Mesenchymal stem cell (in vitro differentiated cells and primary cell): Measurements from ENCODE around the gene STX16.

Experiments used
- DNase-seq: peaks from one replicate; pipeline ENCODE4 v3.0.0-alpha.2; 2013
- H2AFZ ChIP-seq: one replicate; pipeline ENCODE4 v1.6.1; 2013; ENCODE audit warnings: low read depth, mild to moderate bottlenecking, control low read depth, inconsistent platforms, low read length, moderate library complexity
- H2AK5ac ChIP-seq: 2 replicates; pipeline ENCODE4 v1.6.1; 2013; ENCODE audit warnings: low read length, moderate library complexity, mild to moderate bottlenecking, inconsistent platforms; ENCODE audit not compliant: severe bottlenecking
- H2BK120ac ChIP-seq: one replicate; pipeline ENCODE4 v1.6.1; 2013; ENCODE audit warnings: low read depth, mild to moderate bottlenecking, inconsistent platforms, low read length, moderate library complexity
- H2BK12ac ChIP-seq, 2 experiments: one replicate each; pipeline ENCODE4 v1.6.1; 2013; ENCODE audit warnings: inconsistent platforms in 2 of 2, low read length in 2 of 2, mild to moderate bottlenecking in 2 of 2, moderate library complexity in 2 of 2, control low read depth in 1 of 2
- H2BK15ac ChIP-seq: one replicate; pipeline ENCODE4 v1.6.1; 2013; ENCODE audit warnings: mild to moderate bottlenecking, low read depth, inconsistent platforms; ENCODE audit not compliant: poor library complexity, severe bottlenecking
- H2BK5ac ChIP-seq: 2 replicates; pipeline ENCODE4 v1.6.1; 2013; ENCODE audit warnings: low read depth, mild to moderate bottlenecking, low read length, control low read depth, inconsistent platforms; ENCODE audit not compliant: poor library complexity, severe bottlenecking
- H3K14ac ChIP-seq, 2 experiments: one replicate each; pipeline ENCODE4 v1.6.1; 2013; ENCODE audit warnings: inconsistent platforms in 2 of 2, low read length in 2 of 2, control low read depth in 1 of 2, mild to moderate bottlenecking in 1 of 2, moderate library complexity in 1 of 2
- H3K18ac ChIP-seq, 2 experiments: one replicate each; pipeline ENCODE4 v1.6.1; 2013; ENCODE audit warnings: inconsistent platforms in 2 of 2, low read length in 2 of 2, control low read depth in 1 of 2, low read depth in 1 of 2, mild to moderate bottlenecking in 1 of 2
- H3K23ac ChIP-seq, 2 experiments: one replicate each; pipeline ENCODE4 v1.6.1; 2013; ENCODE audit warnings: inconsistent platforms in 2 of 2, low read length in 2 of 2, mild to moderate bottlenecking in 2 of 2, moderate library complexity in 2 of 2, control low read depth in 1 of 2
- H3K27ac ChIP-seq: 2 replicates; pipeline ENCODE4 v1.5.1; 2013; ENCODE audit warnings: mild to moderate bottlenecking, moderate library complexity, low read length, control low read depth, inconsistent platforms; ENCODE audit not compliant: poor library complexity, severe bottlenecking
- H3K27me3 ChIP-seq, 2 experiments: 2 replicates each; pipeline versions ENCODE4 v1.6.1 to v1.7.0; 2013; ENCODE audit warnings: low read length in 2 of 2, mild to moderate bottlenecking in 2 of 2, moderate library complexity in 2 of 2, control low read depth in 1 of 2, inconsistent platforms in 1 of 2; ENCODE audit not compliant: control insufficient read depth in 1 of 2, insufficient read depth in 1 of 2
- H3K36me3 ChIP-seq, 2 experiments: 2 replicates each; pipeline versions ENCODE4 v1.6.1 to v1.7.0; 2013; ENCODE audit warnings: low read length in 2 of 2, control low read depth in 1 of 2, inconsistent platforms in 1 of 2, low read depth in 1 of 2, mild to moderate bottlenecking in 1 of 2; ENCODE audit not compliant: insufficient read depth in 2 of 2, control insufficient read depth in 1 of 2
- H3K4ac ChIP-seq, 2 experiments: one replicate each; pipeline ENCODE4 v1.6.1; 2013; ENCODE audit warnings: inconsistent platforms in 2 of 2, low read length in 2 of 2, mild to moderate bottlenecking in 2 of 2, moderate library complexity in 2 of 2, control low read depth in 1 of 2, low read depth in 1 of 2
- H3K4me1 ChIP-seq: 2 replicates; pipeline ENCODE4 v1.6.1; 2013; ENCODE audit warnings: low read depth, low read length, control low read depth; ENCODE audit not compliant: control insufficient read depth, insufficient read depth
- H3K4me2 ChIP-seq: 2 replicates; pipeline ENCODE4 v1.6.1; 2013; ENCODE audit warnings: low read length, mild to moderate bottlenecking, inconsistent platforms; ENCODE audit not compliant: poor library complexity, severe bottlenecking
- H3K4me3 ChIP-seq, 2 experiments: 2 replicates each; pipeline versions ENCODE4 v1.5.1 to v1.7.0; 2013; ENCODE audit warnings: low read length in 2 of 2, mild to moderate bottlenecking in 2 of 2, control low read depth in 1 of 2, low read depth in 1 of 2; ENCODE audit not compliant: insufficient read depth in 1 of 2
- H3K79me1 ChIP-seq: replicated peaks from 2 replicates; pipeline ENCODE4 v1.6.1; 2013; ENCODE audit warnings: mild to moderate bottlenecking, control low read depth, low read length, inconsistent platforms; ENCODE audit not compliant: poor library complexity, severe bottlenecking
- H3K9ac ChIP-seq: 2 replicates; pipeline ENCODE4 v1.7.0; 2013; ENCODE audit warnings: mild to moderate bottlenecking, low read length, moderate library complexity
- H3K9me3 ChIP-seq: 2 replicates; pipeline ENCODE4 v1.7.0; 2013; ENCODE audit warnings: mild to moderate bottlenecking, low read length; ENCODE audit not compliant: control insufficient read depth
- H4K8ac ChIP-seq: one replicate; pipeline ENCODE4 v1.6.1; 2013; ENCODE audit warnings: inconsistent platforms, mild to moderate bottlenecking, low read length, moderate library complexity
- H4K91ac ChIP-seq: one replicate; pipeline ENCODE4 v1.6.1; 2013; ENCODE audit warnings: mild to moderate bottlenecking, low read length, inconsistent platforms
- WGBS: methylation state at CpG from one replicate; pipeline ENCODE4 v1.1.7; 2013; ENCODE audit warnings: mixed read lengths; 5-methylcytosine and 5-hydroxymethylcytosine counted together

STX16 gene

GRCh38 chr20:58670659-58671058, 19.6 kb downstream of the STX16 start:
- H2AFZ ChIP-seq = no peak overlapping the region
- H3K4ac ChIP-seq = no peak overlapping the region
- H2BK12ac ChIP-seq = no peak overlapping the region
- 95% methylated on average over 4 of the region's 4 CpGs for WGBS
- H2BK120ac ChIP-seq = no peak overlapping the region
- H3K4me1 ChIP-seq = peaks cover 12% of the 10 kb centered on the region
- no peak overlapping the region for H3K9ac ChIP-seq
- H3K27ac ChIP-seq = no peak overlapping the region
- no peak overlapping the region for H3K18ac ChIP-seq
- no peak overlapping the region for H3K4me2 ChIP-seq
- no peak for DNase-seq
- no peaks in the 10 kb centered on the region for H3K9me3 ChIP-seq
- no peaks in the 10 kb centered on the region for H3K27me3 ChIP-seq
- no peak overlapping the region for H3K14ac ChIP-seq
- no peak overlapping the region for H4K8ac ChIP-seq
- no peak overlapping the region for H2BK5ac ChIP-seq
- H3K4me3 ChIP-seq = no peak overlapping the region
- peaks cover 28% of the 10 kb centered on the region for H3K79me1 ChIP-seq
- H2AK5ac ChIP-seq = no peak overlapping the region
- H4K91ac ChIP-seq = no peak overlapping the region
- H2BK15ac ChIP-seq = no peak overlapping the region
- no peak overlapping the region for H3K23ac ChIP-seq
- H3K36me3 ChIP-seq = peaks cover 30 to 83% of the 10 kb centered on the region in 2 experiments

- DNase-seq = no peak
- Histone ChIP-seq H3K4ac (no peak overlapping the region), H2AFZ (no peak overlapping the region), H2BK5ac (no peak overlapping the region), H3K23ac (no peak overlapping the region), H2BK15ac (no peak overlapping the region), H2BK12ac (no peak overlapping the region), H3K18ac (no peak overlapping the region), H4K91ac (no peak overlapping the region), H3K4me1 (peaks cover 6% of the 10 kb centered on the region), H3K9ac (no peak overlapping the region), H3K4me2 (no peak overlapping the region), H3K36me3 (peaks cover 30 to 89% of the 10 kb centered on the region in 2 experiments), H4K8ac (no peak overlapping the region), H3K27me3 (no peaks in the 10 kb centered on the region), H3K4me3 (no peak overlapping the region), H3K14ac (no peak overlapping the region), H3K79me1 (peaks cover 31% of the 10 kb centered on the region), H3K27ac (no peak overlapping the region), H2AK5ac (no peak overlapping the region), H2BK120ac (no peak overlapping the region), H3K9me3 (no peaks in the 10 kb centered on the region)
- 97% methylated on average over 9 of the region's 9 CpGs for WGBS
Observed at GRCh38 chr20:58673119-58673518, 22.0 kb downstream of the STX16 start.

- Histone ChIP-seq H3K79me1 (peaks cover 33% of the 10 kb centered on the region), H2BK120ac (no peak overlapping the region), H3K9ac (no peak overlapping the region), H3K18ac (no peak overlapping the region), H2AK5ac (no peak overlapping the region), H4K8ac (no peak overlapping the region), H2BK15ac (no peak overlapping the region), H2AFZ (no peak overlapping the region), H3K4me2 (no peak overlapping the region), H2BK5ac (no peak overlapping the region), H3K14ac (no peak overlapping the region), H4K91ac (no peak overlapping the region), H3K9me3 (no peaks in the 10 kb centered on the region), H3K27ac (no peak overlapping the region), H3K4ac (no peak overlapping the region), H3K27me3 (no peaks in the 10 kb centered on the region), H2BK12ac (no peak overlapping the region), H3K36me3 (peaks cover 33 to 91% of the 10 kb centered on the region in 2 experiments), H3K4me1 (peaks cover 3% of the 10 kb centered on the region), H3K4me3 (no peak overlapping the region), H3K23ac (no peak overlapping the region)
- DNase-seq = no peak
- 95% methylated on average over 18 of the region's 18 CpGs for WGBS
Observed at GRCh38 chr20:58675146-58675584, 24.1 kb downstream of the STX16 start.

GRCh38 chr20:58675641-58676040, 24.6 kb downstream of the STX16 start:
- no peak overlapping the region for H3K4ac ChIP-seq
- H3K79me1 ChIP-seq = peaks cover 34% of the 10 kb centered on the region
- H3K18ac ChIP-seq = no peak overlapping the region
- H3K27me3 ChIP-seq = no peaks in the 10 kb centered on the region
- H4K91ac ChIP-seq = no peak overlapping the region
- no peak overlapping the region for H2AK5ac ChIP-seq
- H4K8ac ChIP-seq = no peak overlapping the region
- no peak overlapping the region for H2BK5ac ChIP-seq
- no peak overlapping the region for H3K9ac ChIP-seq
- no peak overlapping the region for H3K23ac ChIP-seq
- DNase-seq = no peak
- H3K27ac ChIP-seq = no peak overlapping the region
- 95% methylated on average over 17 of the region's 17 CpGs for WGBS
- H3K4me3 ChIP-seq = no peak overlapping the region
- H3K4me2 ChIP-seq = no peak overlapping the region
- H2BK12ac ChIP-seq = no peak overlapping the region
- H3K14ac ChIP-seq = no peak overlapping the region
- no peaks in the 10 kb centered on the region for H3K9me3 ChIP-seq
- H2BK120ac ChIP-seq = no peak overlapping the region
- no peak overlapping the region for H2AFZ ChIP-seq
- H3K4me1 ChIP-seq = peaks cover 3% of the 10 kb centered on the region
- H3K36me3 ChIP-seq = peaks cover 32 to 91% of the 10 kb centered on the region in 2 experiments
- no peak overlapping the region for H2BK15ac ChIP-seq
